Measurements from ENCODE around the gene TSHZ2. TPM values are rescaled to one million over a fixed set of nuclear protein-coding genes. Genes with fewer than 3 reads are reported as not detected.

Gene TSHZ2
- total and polyA plus RNA-seq, 2 experiments from 2014 or later: 1.1 to 5.2 TPM

GRCh38 chr20:53422039-53422438, 449.9 kb downstream of the TSHZ2 start:
- no peak for TF ChIP-seq EZH2 (IDR thresholded peaks at IDR 0.05; ENCODE audit: borderline replicate concordance)
- TF ChIP-seq EZH2phosphoT487 (IDR thresholded peaks at IDR 0.05; ENCODE audit: low read depth, severe bottlenecking, unreplicated experiment): no peak
- TF ChIP-seq, protein P1, sequence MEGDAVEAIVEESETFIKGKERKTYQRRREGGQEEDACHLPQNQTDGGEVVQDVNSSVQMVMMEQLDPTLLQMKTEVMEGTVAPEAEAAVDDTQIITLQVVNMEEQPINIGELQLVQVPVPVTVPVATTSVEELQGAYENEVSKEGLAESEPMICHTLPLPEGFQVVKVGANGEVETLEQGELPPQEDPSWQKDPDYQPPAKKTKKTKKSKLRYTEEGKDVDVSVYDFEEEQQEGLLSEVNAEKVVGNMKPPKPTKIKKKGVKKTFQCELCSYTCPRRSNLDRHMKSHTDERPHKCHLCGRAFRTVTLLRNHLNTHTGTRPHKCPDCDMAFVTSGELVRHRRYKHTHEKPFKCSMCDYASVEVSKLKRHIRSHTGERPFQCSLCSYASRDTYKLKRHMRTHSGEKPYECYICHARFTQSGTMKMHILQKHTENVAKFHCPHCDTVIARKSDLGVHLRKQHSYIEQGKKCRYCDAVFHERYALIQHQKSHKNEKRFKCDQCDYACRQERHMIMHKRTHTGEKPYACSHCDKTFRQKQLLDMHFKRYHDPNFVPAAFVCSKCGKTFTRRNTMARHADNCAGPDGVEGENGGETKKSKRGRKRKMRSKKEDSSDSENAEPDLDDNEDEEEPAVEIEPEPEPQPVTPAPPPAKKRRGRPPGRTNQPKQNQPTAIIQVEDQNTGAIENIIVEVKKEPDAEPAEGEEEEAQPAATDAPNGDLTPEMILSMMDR (IDR thresholded peaks at IDR 0.05; ENCODE audit: poor library complexity): no peak
- Histone ChIP-seq H3K4me2 (no peak overlapping the region), H3K4me3 (no peak overlapping the region), H2AFZ (no peak overlapping the region), H3K27me3 (no peaks in the 10 kb centered on the region), H3K4me1 (ENCODE audit: insufficient read depth) (no peaks in the 10 kb centered on the region), H3K9me2 (replicated peaks; ENCODE audit: insufficient read depth) (no peaks in the 10 kb centered on the region), H3K9me3 (ENCODE audit: low read depth) (no peaks in the 10 kb centered on the region), H3K36me3 (replicated peaks; ENCODE audit: insufficient read depth, low read depth) (no peaks in the 10 kb centered on the region), H3K27ac (no peak overlapping the region), H4K20me1 (ENCODE audit: insufficient read depth, poor library complexity, severe bottlenecking) (no peaks in the 10 kb centered on the region), H3K79me2 (no peaks in the 10 kb centered on the region)
- no peak for DNase-seq (ENCODE audit: low spot score)
- WGBS (ENCODE audit: low lambda C conversion rate, missing lambda C conversion rate): 93% methylated on average over 7 of the region's 7 CpGs

DNA sequence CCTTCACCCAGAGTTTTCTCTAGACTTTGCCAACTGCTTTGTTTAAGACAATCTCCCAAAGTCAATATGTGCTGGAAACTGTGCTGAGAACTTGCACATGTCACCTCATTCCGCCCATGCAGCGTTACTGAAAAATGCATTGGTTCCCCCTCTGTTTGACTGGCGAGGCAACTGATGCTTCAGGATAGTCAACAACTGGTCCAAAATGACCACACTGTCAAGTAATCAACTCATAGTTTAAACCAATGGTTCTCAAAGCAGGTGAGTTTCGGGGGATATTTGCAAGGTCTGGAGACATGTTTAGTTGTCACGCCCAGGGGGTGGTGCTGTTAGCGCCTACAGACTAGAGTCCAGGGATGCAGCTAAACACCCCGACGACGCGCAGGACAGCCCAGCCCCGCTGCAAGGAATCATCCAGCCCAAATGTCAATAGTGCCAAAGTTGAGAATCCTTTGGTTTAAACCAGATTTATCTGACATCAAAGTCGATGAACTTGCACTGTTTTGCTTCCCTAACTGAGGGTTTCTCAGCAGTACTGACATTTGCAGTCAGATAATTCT, 451.5 kb downstream of the TSHZ2 start:
- Histone ChIP-seq H3K4me3 (no peak overlapping the region), H3K79me2 (no peaks in the 10 kb centered on the region), H3K27me3 (no peaks in the 10 kb centered on the region), H3K36me3 (replicated peaks; ENCODE audit: insufficient read depth, low read depth) (no peaks in the 10 kb centered on the region), H3K4me1 (ENCODE audit: insufficient read depth) (no peaks in the 10 kb centered on the region), H3K9me3 (ENCODE audit: low read depth) (no peaks in the 10 kb centered on the region), H4K20me1 (ENCODE audit: insufficient read depth, poor library complexity, severe bottlenecking) (no peaks in the 10 kb centered on the region), H3K9me2 (replicated peaks; ENCODE audit: insufficient read depth) (no peaks in the 10 kb centered on the region), H2AFZ (no peak overlapping the region), H3K4me2 (no peak overlapping the region), H3K27ac (no peak overlapping the region)
- 93% methylated on average over 12 of the region's 12 CpGs for WGBS (ENCODE audit: low lambda C conversion rate, missing lambda C conversion rate)
- DNase-seq (ENCODE audit: low spot score): no peak
- TF ChIP-seq EZH2 (IDR thresholded peaks at IDR 0.05; ENCODE audit: borderline replicate concordance): no peak
- TF ChIP-seq EZH2phosphoT487 (IDR thresholded peaks at IDR 0.05; ENCODE audit: low read depth, severe bottlenecking, unreplicated experiment): no peak
- TF ChIP-seq, protein P1 (IDR thresholded peaks at IDR 0.05; ENCODE audit: poor library complexity): no peak

DNA sequence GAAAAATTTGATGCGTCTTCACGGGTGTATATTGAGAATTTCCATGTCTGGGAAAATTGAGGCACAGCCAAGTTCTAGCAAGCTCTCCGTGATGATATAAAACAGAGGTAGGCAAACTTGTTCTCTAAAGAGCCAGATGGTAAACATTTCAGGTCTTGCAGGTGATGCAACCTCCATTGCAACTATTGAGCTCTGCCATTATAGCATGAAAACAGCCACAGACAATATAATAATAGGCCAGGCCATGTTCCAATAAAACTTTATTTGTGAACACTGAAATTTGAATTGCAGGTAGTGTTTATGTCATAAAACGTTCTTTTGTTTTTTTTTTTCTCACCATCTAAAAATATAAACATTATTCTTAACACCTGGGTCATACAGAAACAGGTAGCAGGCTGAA, 453.3 kb downstream of the TSHZ2 start:
- Histone ChIP-seq H3K4me3 (no peak overlapping the region), H3K79me2 (no peaks in the 10 kb centered on the region), H3K4me2 (no peak overlapping the region), H3K9me3 (ENCODE audit: low read depth) (no peaks in the 10 kb centered on the region), H2AFZ (no peak overlapping the region), H4K20me1 (ENCODE audit: insufficient read depth, poor library complexity, severe bottlenecking) (no peaks in the 10 kb centered on the region), H3K9me2 (replicated peaks; ENCODE audit: insufficient read depth) (no peaks in the 10 kb centered on the region), H3K27ac (no peak overlapping the region), H3K4me1 (ENCODE audit: insufficient read depth) (no peaks in the 10 kb centered on the region), H3K27me3 (no peaks in the 10 kb centered on the region), H3K36me3 (replicated peaks; ENCODE audit: insufficient read depth, low read depth) (no peaks in the 10 kb centered on the region)
- TF ChIP-seq EZH2 (IDR thresholded peaks at IDR 0.05; ENCODE audit: borderline replicate concordance) (no peak), EZH2phosphoT487 (IDR thresholded peaks at IDR 0.05; ENCODE audit: low read depth, severe bottlenecking, unreplicated experiment) (no peak)
- 94% methylated on average over 4 of the region's 4 CpGs for WGBS (ENCODE audit: low lambda C conversion rate, missing lambda C conversion rate)
- no peak for DNase-seq (ENCODE audit: low spot score)

DNA sequence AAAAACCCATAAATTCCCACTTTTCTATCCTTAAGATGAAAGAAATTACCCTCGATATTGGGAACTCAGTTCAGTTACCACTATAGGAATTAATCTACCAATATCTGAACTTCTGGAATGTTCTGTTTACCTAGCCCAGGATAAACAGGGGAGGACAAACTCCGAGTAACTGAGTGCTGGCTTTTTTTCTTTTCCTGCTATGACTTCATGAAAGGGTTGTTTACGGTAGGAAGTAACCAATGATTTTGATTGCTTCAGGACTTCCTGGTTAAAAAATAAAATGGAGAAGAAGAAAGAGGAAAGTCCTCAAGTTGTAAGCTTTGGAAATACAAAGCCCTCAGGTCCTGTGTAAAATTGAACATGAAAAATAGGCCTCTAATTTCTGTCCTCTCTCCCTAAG, 453.8 kb downstream of the TSHZ2 start:
- H3K4me2 ChIP-seq: no peak overlapping the region
- no peak for DNase-seq (ENCODE audit: low spot score)
- 65% methylated on average over 3 of the region's 3 CpGs for WGBS (ENCODE audit: low lambda C conversion rate, missing lambda C conversion rate)

More for the DNA sequence above, 453.8 kb downstream of the TSHZ2 start:
- no peak overlapping the region for H3K27ac ChIP-seq
- H3K4me1 ChIP-seq (ENCODE audit: insufficient read depth): no peaks in the 10 kb centered on the region
- no peak overlapping the region for H2AFZ ChIP-seq
- no peaks in the 10 kb centered on the region for H3K36me3 ChIP-seq (replicated peaks; ENCODE audit: insufficient read depth, low read depth)
- H4K20me1 ChIP-seq (ENCODE audit: insufficient read depth, poor library complexity, severe bottlenecking): no peaks in the 10 kb centered on the region
- H3K4me3 ChIP-seq: no peak overlapping the region
- no peaks in the 10 kb centered on the region for H3K9me3 ChIP-seq (ENCODE audit: low read depth)
- H3K79me2 ChIP-seq: no peaks in the 10 kb centered on the region
- H3K27me3 ChIP-seq: no peaks in the 10 kb centered on the region
- H3K9me2 ChIP-seq (replicated peaks; ENCODE audit: insufficient read depth): no peaks in the 10 kb centered on the region
- TF ChIP-seq EZH2 (IDR thresholded peaks at IDR 0.05; ENCODE audit: borderline replicate concordance) (no peak), EZH2phosphoT487 (IDR thresholded peaks at IDR 0.05; ENCODE audit: low read depth, severe bottlenecking, unreplicated experiment) (no peak)
- TF ChIP-seq, protein P1 (IDR thresholded peaks at IDR 0.05; ENCODE audit: poor library complexity): no peak
